GM21423 (cell line): Measurements from ENCODE around the gene SPP1.
"Not testable (repeated sequence)": the region's sequence is repeated elsewhere in the genome, so short reads cannot be mapped to it uniquely, and the experiment has no call there.

Source experiments
- ATAC-seq: cut with Tn5 transposase; IDR thresholded peaks from one replicate; pipeline ENCODE4 v1.9.1; 2021; ENCODE audit warnings: mild to moderate bottlenecking, moderate library complexity; ENCODE audit not compliant: unreplicated experiment

Gene SPP1

GRCh38 chr4:87985097-87985886, 9.8 kb downstream of the SPP1 start:
- ATAC-seq = peak; percentile 87

DNA sequence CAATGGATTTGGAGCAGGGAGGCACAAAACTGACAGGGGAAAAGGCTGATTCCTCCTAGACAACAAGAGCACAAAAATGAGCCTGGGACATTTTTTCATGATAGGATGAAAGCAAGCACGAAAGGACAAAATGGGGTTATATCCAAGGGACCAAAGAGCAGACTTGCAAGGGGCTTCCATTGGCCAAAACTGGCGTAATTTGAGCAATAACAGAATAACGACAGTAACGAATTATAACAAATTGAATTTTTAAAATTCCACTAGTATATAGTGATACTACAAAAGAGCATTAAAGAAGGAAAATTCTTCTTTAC, 10.3 kb downstream of the SPP1 start:
- no peak for ATAC-seq

- no peak for ATAC-seq
Measured at GRCh38 chr4:87986508-87986907, 11.0 kb downstream of the SPP1 start.

- ATAC-seq = no peak
Measured at GRCh38 chr4:87989765-87990164, 14.3 kb downstream of the SPP1 start.

GRCh38 chr4:87995435-87995834, 19.9 kb downstream of the SPP1 start:
- no peak for ATAC-seq

DNA sequence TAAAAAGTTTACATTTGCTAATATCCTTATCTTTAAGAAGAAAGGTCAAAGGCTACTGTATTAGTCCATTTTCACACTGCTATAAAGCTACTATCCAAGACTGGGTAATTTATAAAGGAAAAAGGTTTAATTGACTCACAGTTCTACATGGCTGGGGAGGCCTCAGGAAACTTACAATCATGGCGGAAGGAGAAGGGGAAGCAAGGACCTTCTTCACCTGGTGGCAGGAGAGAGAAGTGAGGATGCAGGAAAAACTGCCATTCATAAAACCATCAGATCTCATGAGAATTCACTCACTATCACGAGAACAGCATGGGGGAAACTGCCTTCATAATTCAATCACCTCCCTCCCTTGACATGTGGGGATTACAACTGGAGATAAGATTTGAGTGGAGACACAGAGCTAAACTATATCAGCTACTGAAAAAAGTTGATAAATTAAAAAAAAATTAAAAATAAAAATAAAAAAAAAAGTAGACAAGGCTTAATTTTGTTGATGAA, 23.7 kb downstream of the SPP1 start:
- ATAC-seq = not testable (repeated sequence)

DNA sequence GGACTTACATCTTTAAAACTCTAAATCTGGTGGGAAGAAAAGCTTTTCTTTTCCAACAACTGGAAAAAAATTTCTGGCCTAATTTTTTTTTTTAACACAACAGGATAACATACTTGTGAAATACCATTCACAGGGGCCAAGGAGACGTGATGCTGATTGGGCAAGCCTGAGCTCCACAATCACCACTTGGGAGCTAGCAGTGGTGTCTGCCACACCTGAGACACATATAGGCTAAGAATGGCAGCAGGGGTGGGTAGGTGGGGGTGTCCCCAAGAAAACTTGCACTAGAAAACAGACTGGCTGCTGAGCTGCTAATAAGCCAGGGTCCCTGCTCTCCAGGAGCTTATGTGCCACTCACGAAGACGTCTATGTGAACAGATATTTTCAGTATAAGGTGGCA, 26.4 kb downstream of the SPP1 start:
- ATAC-seq = no peak

DNA sequence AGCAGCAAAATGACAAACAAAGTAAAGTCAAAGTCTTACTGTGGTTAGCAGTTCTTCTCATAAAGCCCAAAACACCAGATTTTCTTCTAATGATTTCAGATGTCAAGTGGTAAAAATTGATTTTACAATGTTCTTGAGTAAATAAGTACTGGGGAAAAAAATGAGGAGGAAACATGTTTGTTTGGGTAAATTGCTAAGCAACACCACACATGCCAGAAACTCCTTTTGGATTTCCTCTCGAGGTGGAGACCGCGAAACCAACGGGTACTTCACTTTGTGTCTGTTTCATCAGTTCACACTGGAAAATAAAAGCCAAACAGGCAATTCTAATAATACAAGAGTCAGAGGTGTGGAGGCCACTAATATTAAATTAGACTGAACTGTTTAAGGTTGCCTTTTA, 27.3 kb downstream of the SPP1 start:
- no peak for ATAC-seq

- no peak for ATAC-seq
Measured at GRCh38 chr4:88003261-88003660, 27.7 kb downstream of the SPP1 start.

DNA sequence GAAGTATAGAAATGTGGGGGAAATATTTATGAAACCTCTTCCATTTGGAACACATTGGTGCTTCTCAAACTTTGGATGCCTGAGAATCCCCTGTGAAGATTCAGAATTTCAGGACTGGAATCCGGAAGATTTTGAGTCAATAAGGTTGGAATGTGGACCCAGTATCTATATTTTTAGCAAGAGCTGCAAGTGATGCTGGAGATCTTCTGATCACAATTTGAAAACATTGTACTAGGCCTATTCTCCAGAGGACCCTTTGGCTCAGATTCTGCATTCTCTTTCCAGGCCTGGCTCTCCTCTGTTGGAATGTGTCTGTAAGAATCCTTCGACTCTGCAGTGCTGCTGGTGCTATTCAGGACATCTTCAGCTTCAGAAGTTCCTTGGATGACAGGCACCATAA, 29.6 kb downstream of the SPP1 start:
- ATAC-seq = no peak

DNA sequence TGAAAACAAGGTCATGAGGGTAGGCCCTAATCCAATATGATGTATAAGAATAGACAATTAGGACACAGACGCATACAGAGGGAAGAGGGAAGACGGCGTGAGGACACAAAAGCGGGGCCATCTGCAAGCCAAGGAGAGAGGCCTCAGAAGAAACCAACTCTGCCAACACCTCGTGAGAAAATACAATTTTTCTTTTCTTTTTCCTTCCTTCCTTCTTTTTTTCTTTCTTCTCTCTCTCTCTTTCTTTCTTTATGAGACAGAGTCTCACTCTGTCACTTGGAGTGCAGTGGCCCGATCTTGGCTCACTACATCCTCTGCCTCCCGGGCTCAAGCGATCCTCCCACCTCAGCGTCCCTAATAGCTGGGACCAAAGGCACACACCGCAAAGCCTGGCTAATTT, 30.4 kb downstream of the SPP1 start:
- no peak for ATAC-seq

- ATAC-seq = no peak
Measured at GRCh38 chr4:88006956-88007303, 31.4 kb downstream of the SPP1 start.

GRCh38 chr4:88007304-88008121, 32.0 kb downstream of the SPP1 start, which contains the start of gene PKD2:
Gene PKD2 (plus strand): TSS chr4:88007635. CDS start chr4:88007734, 99 bp downstream.
- ATAC-seq = peak; percentile 85

GRCh38 chr4:88008122-88008742, 32.7 kb downstream of the SPP1 start:
- peak; percentile 29 for ATAC-seq

GRCh38 chr4:88008743-88009171, 33.2 kb downstream of the SPP1 start:
- ATAC-seq = no peak

DNA sequence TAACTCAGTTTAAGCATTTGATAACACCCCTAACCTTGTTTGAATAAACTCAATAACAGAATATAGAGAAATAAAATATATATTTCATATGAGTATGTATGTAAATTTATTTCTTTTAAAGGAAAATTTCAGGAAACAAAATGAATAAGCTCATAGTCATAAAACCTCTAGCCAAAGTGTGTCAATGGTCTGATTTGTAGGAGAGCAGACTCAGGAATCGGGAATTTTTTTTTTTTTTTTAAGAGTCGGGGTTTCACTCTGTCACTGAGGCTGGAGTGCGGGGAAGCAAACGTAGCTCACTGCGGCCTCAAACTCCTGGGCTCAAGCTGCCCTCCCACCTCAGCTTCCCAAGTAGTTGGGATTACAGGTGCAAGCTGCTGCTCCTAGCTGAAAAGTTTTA, 34.4 kb downstream of the SPP1 start:
- no peak for ATAC-seq

DNA sequence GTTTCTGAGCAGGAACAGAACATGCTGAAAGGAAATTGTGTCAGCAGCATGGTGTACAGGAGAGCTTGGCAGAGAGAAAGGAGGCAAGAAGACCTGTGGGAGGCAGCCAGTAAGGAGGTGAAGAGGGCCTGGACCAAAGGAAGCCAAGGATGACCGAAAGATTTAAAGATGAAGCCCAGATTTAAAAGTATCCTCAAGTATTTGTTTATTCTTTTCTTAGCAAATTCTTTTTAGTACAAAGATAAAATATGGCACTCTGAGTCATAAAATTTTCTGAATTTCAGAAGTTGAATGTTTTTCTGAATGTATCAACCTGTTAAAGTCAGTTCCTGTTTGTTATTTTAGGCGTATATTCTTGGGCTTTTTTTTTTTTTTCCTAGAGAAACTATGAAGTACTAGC, 35.5 kb downstream of the SPP1 start:
- no peak for ATAC-seq

DNA sequence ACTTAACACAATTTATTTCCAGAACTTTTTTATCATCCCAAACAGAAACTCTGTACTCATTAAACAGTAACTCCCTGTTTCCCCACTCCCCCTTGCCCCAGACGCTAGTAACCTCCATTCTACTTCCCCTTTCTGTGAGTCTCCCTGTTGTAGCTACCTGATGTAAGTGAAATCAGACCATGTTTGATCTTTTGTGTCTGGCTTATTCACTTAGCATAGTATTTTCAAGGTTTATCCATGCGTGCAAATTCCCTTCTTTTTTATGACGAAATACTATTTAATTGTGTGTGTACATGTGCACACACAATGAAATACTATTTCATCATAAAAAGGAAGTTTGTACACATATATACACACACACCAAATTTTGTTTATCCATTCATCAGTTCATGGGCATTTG, 37.1 kb downstream of the SPP1 start:
- peak; percentile 57 for ATAC-seq

- ATAC-seq = no peak
Measured at GRCh38 chr4:88014386-88014905, 38.9 kb downstream of the SPP1 start.

- no peak for ATAC-seq
Measured at GRCh38 chr4:88015659-88016295, 40.3 kb downstream of the SPP1 start.
